ENCODE data around the gene AK2.

Gene AK2

DNA sequence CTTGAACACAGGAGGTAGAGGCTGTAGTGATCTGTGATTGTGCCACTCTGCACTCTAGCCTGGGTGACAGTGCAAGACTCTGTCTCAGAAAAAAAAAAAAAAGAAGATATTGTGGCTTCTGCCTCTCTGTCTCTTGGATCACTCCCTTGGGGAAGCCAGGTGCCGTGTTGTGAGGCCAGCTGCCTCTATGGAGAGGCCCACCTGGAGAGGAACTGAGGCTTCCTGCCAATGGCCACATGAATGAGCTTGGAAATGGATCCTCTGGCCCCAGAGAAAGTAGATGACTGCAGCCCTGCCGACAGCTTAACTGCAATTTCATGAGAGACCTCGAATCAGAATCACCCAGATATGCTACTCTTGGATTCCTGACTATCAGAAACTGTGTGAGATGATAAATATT, 19.7 kb upstream of the AK2 start:
- H3K27ac ChIP-seq (ENCODE audit: low read depth, low read length), result no peak overlapping the region
- no peaks in the 10 kb centered on the region; the same call in 1 of the 2 replicates for H3K27me3 ChIP-seq (ENCODE audit: control insufficient read depth, low read length)
- H3K36me3 ChIP-seq (ENCODE audit: control insufficient read depth, low read length), result no peaks in the 10 kb centered on the region
- no peaks in the 10 kb centered on the region for H3K9me3 ChIP-seq (ENCODE audit: control insufficient read depth, insufficient read depth, low read length)
- no peaks in the 10 kb centered on the region for H3F3A ChIP-seq (ENCODE audit: control insufficient read depth, insufficient read depth)
- TF ChIP-seq CTCF (IDR thresholded peaks at IDR 0.05; ENCODE audit: low read depth, low read length, poor library complexity, severe bottlenecking) (no peak), EZH2phosphoT487 (IDR thresholded peaks at IDR 0.05; ENCODE audit: borderline replicate concordance, low read length) (no peak)
- H4K20me1 ChIP-seq (ENCODE audit: control insufficient read depth, insufficient read depth, low read depth, low read length), result no peaks in the 10 kb centered on the region
- H3K4me1 ChIP-seq (ENCODE audit: control insufficient read depth, low read length), result peaks cover 9% of the 10 kb centered on the region
- H3K4me2 ChIP-seq (ENCODE audit: low read length), result no peak overlapping the region
- H3K79me2 ChIP-seq (ENCODE audit: control insufficient read depth, low read length), result no peaks in the 10 kb centered on the region
- H3K4me3 ChIP-seq (ENCODE audit: low read length), result no peak overlapping the region
- no peaks in the 10 kb centered on the region for H3K9me2 ChIP-seq (replicated peaks; ENCODE audit: control insufficient read depth, low read length)

- Histone ChIP-seq H4K20me1 (ENCODE audit: control insufficient read depth, insufficient read depth, low read depth, low read length) (no peaks in the 10 kb centered on the region), H3F3A (ENCODE audit: control insufficient read depth, insufficient read depth) (no peaks in the 10 kb centered on the region), H3K79me2 (ENCODE audit: control insufficient read depth, low read length) (no peaks in the 10 kb centered on the region), H3K4me1 (ENCODE audit: control insufficient read depth, low read length) (peaks cover 9% of the 10 kb centered on the region), H3K36me3 (ENCODE audit: control insufficient read depth, low read length) (no peaks in the 10 kb centered on the region), H3K9me2 (replicated peaks; ENCODE audit: control insufficient read depth, low read length) (no peaks in the 10 kb centered on the region), H3K27me3 (ENCODE audit: control insufficient read depth, low read length) (no peaks in the 10 kb centered on the region), H3K4me2 (ENCODE audit: low read length) (no peak overlapping the region), H3K4me3 (ENCODE audit: low read length) (no peak overlapping the region), H3K27ac (ENCODE audit: low read depth, low read length) (no peak overlapping the region), H3K9me3 (ENCODE audit: control insufficient read depth, insufficient read depth, low read length) (no peaks in the 10 kb centered on the region)
- TF ChIP-seq CTCF (IDR thresholded peaks at IDR 0.05; ENCODE audit: low read depth, low read length, poor library complexity, severe bottlenecking), result peak; percentile 84
- no peak for TF ChIP-seq EZH2phosphoT487 (IDR thresholded peaks at IDR 0.05; ENCODE audit: borderline replicate concordance, low read length)
Observed at GRCh38 chr1:33055210-33056008, 18.7 kb upstream of the AK2 start.

- H3K36me3 ChIP-seq (ENCODE audit: control insufficient read depth, low read length), result no peaks in the 10 kb centered on the region
- no peak overlapping the region for H3K27ac ChIP-seq (ENCODE audit: low read depth, low read length)
- H3K4me2 ChIP-seq (ENCODE audit: low read length), result no peak overlapping the region
- H3K9me3 ChIP-seq (ENCODE audit: control insufficient read depth, insufficient read depth, low read length), result no peaks in the 10 kb centered on the region
- no peaks in the 10 kb centered on the region for H3K79me2 ChIP-seq (ENCODE audit: control insufficient read depth, low read length)
- H3K27me3 ChIP-seq (ENCODE audit: control insufficient read depth, low read length), result peaks cover 12% of the 10 kb centered on the region
- TF ChIP-seq CTCF (IDR thresholded peaks at IDR 0.05; ENCODE audit: low read depth, low read length, poor library complexity, severe bottlenecking) (no peak), EZH2phosphoT487 (IDR thresholded peaks at IDR 0.05; ENCODE audit: borderline replicate concordance, low read length) (no peak)
- H3K4me3 ChIP-seq (ENCODE audit: low read length), result no peak overlapping the region
- H3K4me1 ChIP-seq (ENCODE audit: control insufficient read depth, low read length), result no peaks in the 10 kb centered on the region
- no peaks in the 10 kb centered on the region for H3F3A ChIP-seq (ENCODE audit: control insufficient read depth, insufficient read depth)
- H3K9me2 ChIP-seq (replicated peaks; ENCODE audit: control insufficient read depth, low read length), result no peaks in the 10 kb centered on the region
- no peaks in the 10 kb centered on the region for H4K20me1 ChIP-seq (ENCODE audit: control insufficient read depth, insufficient read depth, low read depth, low read length)
Observed at GRCh38 chr1:33050221-33051076, 13.8 kb upstream of the AK2 start.
